Activated CD8-positive, alpha-beta T cell treated with anti-CD3 and anti-CD28 coated beads for 36 hours (primary cell): ENCODE measurements around the gene ORMDL3. TPM values are rescaled to one million over a fixed set of nuclear protein-coding genes. Genes with fewer than 3 reads are reported as not detected.
A peak's percentile ranks its signal among the peaks of the same experiment; 100 is the strongest.

Experiments
- ATAC-seq: fragments of 200-7000 bp; cut with Tn5 transposase; one replicate; pipeline ENCODE4 v1.10.0; 2021; ENCODE audit warnings: mild to moderate bottlenecking, moderate library complexity
- CTCF ChIA-PET: fragments of 350-600 bp; sonication (Branson Sonifier 250); formaldehyde crosslinking; loops from one replicate; lab custom pipeline; 2021; ENCODE audit warnings: antibody characterized with exemption; lab: Charles Lee
- POLR2A ChIA-PET: fragments of 350-600 bp; sonication (Branson Sonifier 250); formaldehyde crosslinking; loops from one replicate; lab custom pipeline; 2021; ENCODE audit warnings: antibody characterized with exemption; lab: Charles Lee
- DNase-seq: peaks from one replicate; pipeline ENCODE4 v3.0.0-alpha.2; 2020
- H3K27ac Mint-ChIP-seq: one replicate; pipeline ENCODE4 v1.8.0; 2021; ENCODE audit warnings: mild to moderate bottlenecking, mixed read lengths
- H3K27me3 Mint-ChIP-seq: one replicate; pipeline ENCODE4 v1.8.0; 2021; ENCODE audit warnings: mixed read lengths
- H3K36me3 Mint-ChIP-seq: one replicate; pipeline ENCODE4 v1.8.0; 2021; ENCODE audit warnings: low read depth, mixed read lengths
- H3K4me1 Mint-ChIP-seq: one replicate; pipeline ENCODE4 v1.8.0; 2021; ENCODE audit warnings: low read depth, mixed read lengths
- H3K4me3 Mint-ChIP-seq: one replicate; pipeline ENCODE4 v1.8.0; 2021; ENCODE audit warnings: mild to moderate bottlenecking, moderate library complexity, mixed read lengths
- H3K9me3 Mint-ChIP-seq: one replicate; pipeline ENCODE4 v1.8.0; 2021; ENCODE audit warnings: mixed read lengths
- CTCF ChIP-seq: fragments of 200-600 bp; IDR thresholded peaks from one replicate; pipeline ENCODE4 v1.8.0; 2022; ENCODE audit warnings: antibody characterized with exemption, mild to moderate bottlenecking
- intact Hi-C: fragments of 100-400 bp; cut with micrococcal nuclease; formaldehyde crosslinking; loops from one replicate; pipeline ENCODE4 v1.10.0; 2022
- total RNA-seq, 2 experiments: library from RNA; stranded (reverse); gene quantifications; one replicate each; pipeline ENCODE4 v1.2.3, GENCODE V29; 2021

ORMDL3 gene
- total RNA-seq, 2 experiments from 2014 or later, result 78.8 to 80.5 TPM

DNA sequence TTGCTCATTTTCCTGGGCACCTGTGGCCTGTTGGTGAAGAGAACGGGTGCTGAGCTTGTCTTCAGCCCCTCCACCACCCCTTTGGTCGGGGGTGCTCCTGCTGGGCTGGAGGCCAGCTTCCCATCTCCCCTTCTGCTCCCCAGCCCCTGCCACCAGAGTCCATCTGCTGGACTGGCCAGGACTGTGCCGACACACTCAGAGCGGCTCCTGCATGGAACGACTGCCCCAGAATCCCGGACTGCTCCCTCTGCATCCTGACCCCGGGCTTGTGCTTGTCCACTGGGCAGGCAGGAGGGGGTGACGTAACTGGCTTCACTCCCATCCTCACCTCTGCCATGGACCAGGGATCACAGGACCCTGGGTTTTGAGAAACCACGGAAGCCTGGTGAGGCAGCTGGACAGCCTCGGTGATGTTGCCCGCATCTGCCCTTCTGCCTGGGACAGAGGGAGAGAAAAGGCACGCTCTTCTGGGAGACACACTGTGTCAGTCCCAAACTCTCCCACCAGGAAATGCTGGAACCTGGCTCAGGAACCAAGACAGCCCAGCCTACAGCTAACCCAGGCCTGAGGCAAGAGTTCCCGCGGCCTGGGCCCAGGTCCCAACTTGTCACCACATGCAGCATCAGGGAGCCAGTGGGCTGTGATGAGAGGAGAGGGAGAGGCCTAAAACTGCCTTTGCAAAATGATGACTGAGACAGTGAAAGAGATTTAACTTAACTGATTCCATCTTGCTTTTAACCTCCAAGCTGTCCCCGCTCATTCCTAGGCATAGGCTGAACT is 19.3 kb upstream of the ORMDL3 start:
- DNase-seq (no peak), ATAC-seq (no peak)
- intact Hi-C loops, result no loop called here
- Mint-ChIP-seq H3K4me1 (peaks cover 16% of the 10 kb centered on the region), H3K27me3 (no peaks in the 10 kb centered on the region), H3K4me3 (no peak overlapping the region), H3K27ac (no peak overlapping the region), H3K9me3 (no peaks in the 10 kb centered on the region), H3K36me3 (no peaks in the 10 kb centered on the region)
- ChIA-PET CTCF (interaction anchor here (1.0 to 2.2 kb wide), 3 partner anchors 12 to 325 kb away, joined by 3 to 11 read pairs (median 5); no protein-coding TSS in a partner anchor), POLR2A (interaction anchor here (0.8 to 1.4 kb wide), 2 partner anchors 8 to 20 kb away, joined by 4 to 7 read pairs; partner anchors contain the start of gene ORMDL3)
- no peak for TF ChIP-seq CTCF

DNA sequence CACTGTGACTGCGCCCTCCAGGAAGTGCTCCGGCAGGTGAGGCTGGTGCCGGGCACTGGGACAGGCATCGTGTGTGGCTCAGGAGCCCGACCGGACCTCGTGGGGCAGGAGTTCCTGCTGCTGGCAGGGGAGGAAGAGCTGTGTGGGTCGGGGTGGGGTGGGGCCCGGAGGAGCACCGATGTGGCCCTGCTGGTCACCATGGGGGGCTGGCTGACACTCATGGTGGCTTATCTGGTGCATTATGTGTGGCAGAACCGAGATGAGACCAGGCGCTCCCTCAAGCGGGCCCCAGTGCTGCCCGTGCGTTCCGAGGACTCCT is 17.0 kb upstream of the ORMDL3 start:
- Mint-ChIP-seq H3K9me3 (no peaks in the 10 kb centered on the region), H3K36me3 (no peaks in the 10 kb centered on the region), H3K4me3 (no peak overlapping the region), H3K27me3 (no peaks in the 10 kb centered on the region), H3K4me1 (peaks cover 30% of the 10 kb centered on the region), H3K27ac (no peak overlapping the region)
- intact Hi-C loops, result no loop called here
- ChIA-PET CTCF (no interaction called here), POLR2A (no interaction called here)
- no peak for TF ChIP-seq CTCF
- DNase-seq, result no peak
- ATAC-seq, result no peak

- no peaks in the 10 kb centered on the region for H3K36me3 Mint-ChIP-seq
- no peak overlapping the region for H3K27ac Mint-ChIP-seq
- ChIA-PET POLR2A (no interaction called here), CTCF (no interaction called here)
- H3K9me3 Mint-ChIP-seq, result no peaks in the 10 kb centered on the region
- TF ChIP-seq CTCF, result no peak
- no peak for ATAC-seq
- peaks cover 30% of the 10 kb centered on the region for H3K4me1 Mint-ChIP-seq
- intact Hi-C loops, result no loop called here
- no peak for DNase-seq
- no peak overlapping the region for H3K4me3 Mint-ChIP-seq
- no peaks in the 10 kb centered on the region for H3K27me3 Mint-ChIP-seq
These were observed 16.4 kb upstream of the ORMDL3 start for GRCh38 chr17:39943702-39944392.

DNA sequence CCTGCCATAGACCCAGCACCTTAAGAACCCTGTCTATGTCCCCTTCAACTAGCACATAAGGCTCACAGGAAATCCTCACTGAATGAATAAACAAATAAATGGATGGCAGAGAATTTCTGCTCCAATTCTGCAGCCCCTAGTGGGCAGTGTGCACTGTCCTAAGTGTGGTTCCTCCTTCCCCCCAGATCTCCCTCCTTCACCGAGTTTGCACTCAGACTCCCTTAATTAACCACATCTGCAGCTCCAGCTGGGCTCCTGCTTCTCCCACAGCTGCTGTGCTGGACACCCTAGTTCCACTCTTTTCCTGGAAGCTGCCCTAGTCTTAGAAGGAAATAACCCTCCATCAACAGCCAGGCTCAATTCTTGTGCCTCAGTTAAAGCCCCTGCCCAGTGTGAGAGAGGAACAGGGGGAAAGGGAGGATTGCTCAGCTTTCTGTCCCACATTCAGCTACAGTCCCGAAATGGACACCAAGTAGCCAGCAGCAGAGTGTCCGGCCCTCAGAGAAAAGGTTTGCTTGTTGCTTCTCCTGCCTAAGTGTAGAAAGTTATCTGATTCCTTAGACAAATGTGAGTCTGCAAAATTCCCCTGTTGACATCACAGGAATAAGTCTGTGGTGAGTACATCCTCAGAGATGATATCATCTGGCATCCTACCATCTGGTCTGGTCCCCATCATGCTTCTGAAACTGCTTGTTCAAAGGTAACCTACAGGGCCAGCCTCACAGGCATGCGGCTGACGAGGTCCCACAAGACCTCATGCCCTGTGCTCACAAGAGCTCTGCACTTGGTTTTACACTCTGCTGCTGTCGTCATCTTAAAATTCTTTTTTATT is 12.4 kb upstream of the ORMDL3 start:
- ATAC-seq (peak; percentile 97), DNase-seq (peak; percentile 82)
- Mint-ChIP-seq H3K27me3 (no peaks in the 10 kb centered on the region), H3K4me1 (peaks cover 16% of the 10 kb centered on the region), H3K9me3 (no peaks in the 10 kb centered on the region), H3K36me3 (no peaks in the 10 kb centered on the region), H3K4me3 (no peak overlapping the region), H3K27ac (peak overlapping the region; percentile 68)
- TF ChIP-seq CTCF, result peak; percentile 10
- intact Hi-C loops, result no loop called here
- ChIA-PET POLR2A (interaction anchor here (0.6 to 3.1 kb wide), 10 partner anchors 8 to 75 kb away, joined by 3 to 9 read pairs (median 4); partner anchors contain the start of genes GSDMB and ORMDL3), CTCF (interaction anchor here (0.8 to 2.0 kb wide), 9 partner anchors 8 to 318 kb away, joined by 3 to 6 read pairs (median 3); partner anchors contain the start of gene PSMD3)
